DMS 273 (cell line): ENCODE measurements around the gene HEY2.
"Not testable (repeated sequence)": the region's sequence is repeated elsewhere in the genome, so short reads cannot be mapped to it uniquely, and the experiment has no call there.

ENCODE experiments used
- DNase-seq: peaks from one replicate; lab custom pipeline; 2025; ENCODE audit not compliant: unreplicated experiment; lab: John Stamatoyannopoulos, UW

Gene HEY2

GRCh38 chr6:125794342-125795137 is 45.1 kb downstream of the HEY2 start:
- DNase-seq = no peak

- no peak for DNase-seq
Measured at GRCh38 chr6:125795301-125795700, 45.9 kb downstream of the HEY2 start.

- DNase-seq = no peak
Measured at GRCh38 chr6:125797120-125797885, 47.9 kb downstream of the HEY2 start.

- no peak for DNase-seq
Measured at GRCh38 chr6:125797886-125798444, 48.5 kb downstream of the HEY2 start.

- DNase-seq = no peak
Measured at GRCh38 chr6:125798734-125799508, 49.5 kb downstream of the HEY2 start.

GRCh38 chr6:125802383-125802782 is 53.0 kb downstream of the HEY2 start:
- no peak for DNase-seq

GRCh38 chr6:125802943-125803377 is 53.5 kb downstream of the HEY2 start:
- no peak for DNase-seq

GRCh38 chr6:125804264-125804663 is 54.8 kb downstream of the HEY2 start:
- no peak for DNase-seq

GRCh38 chr6:125804866-125805425 is 55.5 kb downstream of the HEY2 start:
- not testable (repeated sequence) for DNase-seq

- DNase-seq = no peak
Measured at GRCh38 chr6:125806813-125807212, 57.4 kb downstream of the HEY2 start.

GRCh38 chr6:125807293-125807692 is 57.9 kb downstream of the HEY2 start:
- DNase-seq = no peak

- no peak for DNase-seq
Measured at GRCh38 chr6:125808060-125808459, 58.6 kb downstream of the HEY2 start.

GRCh38 chr6:125808591-125808990 is 59.2 kb downstream of the HEY2 start:
- DNase-seq = no peak

- DNase-seq = peak; percentile 64
Measured at GRCh38 chr6:125809570-125810170, 60.2 kb downstream of the HEY2 start.

GRCh38 chr6:125810445-125810844 is 61.0 kb downstream of the HEY2 start:
- peak; percentile 28 for DNase-seq
